C4-2B (cell line): Measurements from ENCODE around the gene FOCAD.

Source experiments
- H3K27ac ChIP-seq: fragments of 450-650 bp; 2 replicates; pipeline ENCODE4 v1.5.1; 2017
- CTCF ChIP-seq: fragments of 450-650 bp; conservative IDR thresholded peaks from 2 replicates; pipeline ENCODE4 v1.5.1; 2017; ENCODE audit warnings: mild to moderate bottlenecking
- ZFX ChIP-seq: fragments of 450-650 bp; IDR thresholded peaks from 2 replicates; pipeline ENCODE4 v1.6.1; 2017

Gene FOCAD

GRCh38 chr9:20804489-20805250 lies 120.6 kb downstream of the FOCAD start:
- no peak overlapping the region for H3K27ac ChIP-seq
- TF ChIP-seq CTCF: no peak
- TF ChIP-seq ZFX: no peak

GRCh38 chr9:20805766-20806165 lies 121.7 kb downstream of the FOCAD start:
- no peak overlapping the region for H3K27ac ChIP-seq
- TF ChIP-seq CTCF: no peak

- H3K27ac ChIP-seq: no peak overlapping the region
- TF ChIP-seq CTCF: no peak
- no peak for TF ChIP-seq ZFX
Observed at GRCh38 chr9:20808002-20808401, 123.9 kb downstream of the FOCAD start.

- H3K27ac ChIP-seq: no peak overlapping the region
- TF ChIP-seq CTCF (no peak), ZFX (no peak)
Observed at GRCh38 chr9:20811872-20812271, 127.8 kb downstream of the FOCAD start.

GRCh38 chr9:20815923-20816703 lies 132.1 kb downstream of the FOCAD start:
- no peak for TF ChIP-seq CTCF
- no peak for TF ChIP-seq ZFX
- H3K27ac ChIP-seq: no peak overlapping the region

GRCh38 chr9:20823051-20823450 lies 139.0 kb downstream of the FOCAD start:
- TF ChIP-seq ZFX (no peak), CTCF (no peak)
- H3K27ac ChIP-seq: no peak overlapping the region

- TF ChIP-seq CTCF (no peak), ZFX (no peak)
- no peak overlapping the region for H3K27ac ChIP-seq
Observed at GRCh38 chr9:20831028-20831427, 147.0 kb downstream of the FOCAD start.
